PC-3 (cell line): Measurements from ENCODE around the gene GPR146. TPM values are rescaled to one million over a fixed set of nuclear protein-coding genes. Genes with fewer than 3 reads are reported as not detected.
A peak's percentile ranks its signal among the peaks of the same experiment; 100 is the strongest.

Experiments
- ATAC-seq: fragments of 200-7000 bp; cut with Tn5 transposase; 2 replicates; pipeline ENCODE4 v1.9.1; 2020; ENCODE audit warnings: mild to moderate bottlenecking, moderate library complexity
- BruUV-seq: library from RNA; stranded (reverse); fragments of 400-500 nt; replicated peaks from 2 replicates; lab custom pipeline; 2021; lab: Mats Ljungman, UMichigan
- CTCF ChIA-PET: fragments of 300-600 bp; sonication (Branson Sonifier 250); formaldehyde crosslinking; loops from one replicate; lab custom pipeline; 2022; ENCODE audit warnings: antibody characterized with exemption; lab: Charles Lee
- POLR2A ChIA-PET: fragments of 300-600 bp; sonication (Branson Sonifier 250); formaldehyde crosslinking; loops from one replicate; lab custom pipeline; 2022; ENCODE audit warnings: antibody characterized with exemption; ENCODE audit not compliant: unreplicated experiment; lab: Charles Lee
- DNase-seq: peaks from one replicate; pipeline ENCODE4 v3.0.0-alpha.2; 2015
- H2AFZ ChIP-seq: fragments of 300-600 bp; sonication (generic); 2 replicates; pipeline ENCODE4 v1.6.0; 2016; ENCODE audit warnings: antibody characterized with exemption, low read length
- H3F3A ChIP-seq: fragments of 300-600 bp; sonication (generic); one replicate; pipeline ENCODE4 v1.6.0; 2017; ENCODE audit warnings: antibody characterized with exemption, low read length, control low read depth, mild to moderate bottlenecking; ENCODE audit not compliant: unreplicated experiment
- H3K27ac ChIP-seq: fragments of 300-600 bp; sonication (generic); 2 replicates; pipeline ENCODE4 v1.5.1; 2016; ENCODE audit warnings: mild to moderate bottlenecking, low read length
- H3K27me3 ChIP-seq: fragments of 300-600 bp; sonication (generic); 2 replicates; pipeline ENCODE4 v1.6.1; 2016; ENCODE audit warnings: low read length, mixed read lengths
- H3K36me3 ChIP-seq: fragments of 300-600 bp; sonication (generic); 2 replicates; pipeline ENCODE4 v1.6.1; 2016; ENCODE audit warnings: low read depth, mixed run types, low read length, mixed read lengths
- H3K4me1 ChIP-seq: fragments of 300-600 bp; sonication (generic); 2 replicates; pipeline ENCODE4 v1.5.1; 2016; ENCODE audit warnings: low read length; ENCODE audit not compliant: insufficient read depth
- H3K4me2 ChIP-seq: fragments of 300-600 bp; sonication (generic); 2 replicates; pipeline ENCODE4 v1.6.0; 2016; ENCODE audit warnings: low read length
- H3K4me3 ChIP-seq: fragments of 300-600 bp; sonication (generic); 2 replicates; pipeline ENCODE4 v1.5.1; 2016; ENCODE audit warnings: mild to moderate bottlenecking, low read length, mixed read lengths
- H3K79me2 ChIP-seq: fragments of 300-600 bp; sonication (generic); 2 replicates; pipeline ENCODE4 v1.6.1; 2017; ENCODE audit warnings: low read length, mixed read lengths
- H3K9ac ChIP-seq: fragments of 300-600 bp; sonication (generic); 2 replicates; pipeline ENCODE4 v1.6.0; 2016; ENCODE audit warnings: mild to moderate bottlenecking, low read length
- H3K9me2 ChIP-seq: fragments of 300-600 bp; sonication (generic); replicated peaks from 2 replicates; pipeline ENCODE4 v1.6.1; 2016; ENCODE audit warnings: mixed run types, low read length, mixed read lengths
- H3K9me3 ChIP-seq: fragments of 300-600 bp; sonication (generic); 2 replicates; pipeline ENCODE4 v1.6.1; 2016; ENCODE audit warnings: low read length, mixed read lengths
- H4K20me1 ChIP-seq: fragments of 300-600 bp; sonication (generic); 2 replicates; pipeline ENCODE4 v1.6.1; 2016; ENCODE audit warnings: low read length, mixed read lengths
- CTCF ChIP-seq: fragments of 300-600 bp; sonication (generic); conservative IDR thresholded peaks from 2 replicates; pipeline ENCODE4 v1.5.1; 2017; ENCODE audit warnings: antibody characterized with exemption, low read depth, mild to moderate bottlenecking, low read length
- EZH2 ChIP-seq: fragments of 300-600 bp; sonication (generic); IDR thresholded peaks from one replicate; pipeline ENCODE4 v1.6.1; 2017; ENCODE audit warnings: antibody characterized with exemption, mild to moderate bottlenecking, low read length; ENCODE audit not compliant: unreplicated experiment
- EZH2phosphoT487 ChIP-seq: fragments of 300-600 bp; sonication (generic); IDR thresholded peaks from 2 replicates; pipeline ENCODE4 v1.6.1; 2018; ENCODE audit warnings: mild to moderate bottlenecking, antibody characterized with exemption, low read length, borderline replicate concordance
- intact Hi-C: fragments of 100-400 bp; cut with micrococcal nuclease; formaldehyde crosslinking; loops from 2 replicates; pipeline ENCODE4 v1.9.0; 2023
- total RNA-seq: library from RNA; depleted of rRNA; stranded (reverse); fragments of >200 nt; gene quantifications from 2 replicates; pipeline ENCODE4 v1.2.3, GENCODE V29; 2014

Gene GPR146
- total RNA-seq, 1 experiment from 2014 or later: 2.7 TPM

DNA sequence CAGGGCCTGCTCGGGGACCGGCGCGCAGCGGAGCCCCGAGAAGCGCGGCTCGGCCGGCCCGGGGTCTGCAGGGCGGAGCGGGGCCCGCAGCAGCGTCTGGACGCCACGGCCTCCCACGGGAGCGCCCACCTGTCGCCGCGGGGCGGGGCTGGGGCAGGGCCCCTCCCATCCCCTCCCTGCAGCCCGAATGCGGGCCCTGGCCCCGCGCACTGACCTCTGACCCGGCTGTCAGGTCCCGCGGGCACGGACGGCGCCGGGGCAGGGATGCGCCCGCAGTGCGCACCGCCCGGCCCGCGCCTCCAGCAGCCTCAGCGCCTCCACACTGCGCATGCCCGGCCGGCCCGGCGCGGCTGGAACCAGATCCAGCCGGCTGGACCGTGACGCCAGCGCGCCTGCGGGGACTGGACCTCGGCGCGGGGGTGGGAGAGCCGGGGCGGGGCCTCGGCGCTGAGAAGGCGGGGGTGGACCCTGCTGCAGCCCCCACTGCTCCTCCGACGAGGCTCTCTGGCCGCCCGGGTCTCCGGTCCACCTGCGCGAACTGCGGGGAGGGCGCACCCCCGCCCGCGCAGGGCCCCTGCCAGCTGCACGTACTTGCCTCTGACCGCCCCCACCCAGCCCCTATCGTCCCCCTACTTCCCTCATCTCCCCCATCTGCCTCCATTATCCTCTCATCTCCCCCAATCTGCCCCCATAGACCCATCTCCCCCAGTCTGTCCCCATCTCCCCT is 16.1 kb upstream of the GPR146 start:
- TF ChIP-seq EZH2phosphoT487: no peak
- TF ChIP-seq CTCF: no peak
- TF ChIP-seq EZH2: no peak
- ATAC-seq (peak; percentile 75), DNase-seq (peak; percentile 92)
- Histone ChIP-seq H3K27ac (peak overlapping the region; percentile 85), H3K4me1 (peaks cover 14% of the 10 kb centered on the region), H3K4me3 (peak overlapping the region; percentile 96), H3K9me2 (no peaks in the 10 kb centered on the region), H2AFZ (peak overlapping the region; percentile 65), H4K20me1 (peaks cover 20% of the 10 kb centered on the region), H3K4me2 (peak overlapping the region; percentile 99), H3K9me3 (no peaks in the 10 kb centered on the region), H3K36me3 (peaks cover 5% of the 10 kb centered on the region; the same call in 1 of the 2 replicates), H3K79me2 (peaks cover 49% of the 10 kb centered on the region), H3F3A (no peaks in the 10 kb centered on the region), H3K27me3 (no peaks in the 10 kb centered on the region), H3K9ac (peak overlapping the region; percentile 90)
- BruUV-seq: no TSS peak
- intact Hi-C loops: no loop called here
- ChIA-PET POLR2A (interaction anchor here (0.6 kb wide), 1 partner anchor 53 kb away, joined by 21 read pairs; the partner anchor contains the start of gene COX19), CTCF (interaction anchor here (1.2 kb wide), 1 partner anchor 37 kb away, joined by 3 read pairs; no protein-coding TSS in a partner anchor)

- TSS peak; percentile 80 for BruUV-seq
- peaks cover 14% of the 10 kb centered on the region for H3K4me1 ChIP-seq
- CTCF ChIA-PET: no interaction called here
- intact Hi-C loops: no loop called here
- peak overlapping the region; percentile 65 for H2AFZ ChIP-seq
- peaks cover 41% of the 10 kb centered on the region for H3K79me2 ChIP-seq
- peak; percentile 91 for DNase-seq
- peak overlapping the region; percentile 85 for H3K27ac ChIP-seq
- ATAC-seq: peak; percentile 87
- H3K9me3 ChIP-seq: no peaks in the 10 kb centered on the region
- TF ChIP-seq EZH2 (no peak), CTCF (no peak), EZH2phosphoT487 (no peak)
- H3K9me2 ChIP-seq: no peaks in the 10 kb centered on the region
- peak overlapping the region; percentile 90 for H3K9ac ChIP-seq
- peaks cover 20% of the 10 kb centered on the region for H4K20me1 ChIP-seq
- POLR2A ChIA-PET: no interaction called here
- peak overlapping the region; percentile 99 for H3K4me2 ChIP-seq
- H3K4me3 ChIP-seq: peak overlapping the region; percentile 96; the same call in 1 of the 2 replicates
- H3F3A ChIP-seq: no peaks in the 10 kb centered on the region
- no peaks in the 10 kb centered on the region for H3K27me3 ChIP-seq
- peaks cover 5% of the 10 kb centered on the region; the same call in 1 of the 2 replicates for H3K36me3 ChIP-seq
Measured at GRCh38 chr7:1028775-1029636, 15.3 kb upstream of the GPR146 start.
